ENCODE measurements around the gene LCMT2.

DNA sequence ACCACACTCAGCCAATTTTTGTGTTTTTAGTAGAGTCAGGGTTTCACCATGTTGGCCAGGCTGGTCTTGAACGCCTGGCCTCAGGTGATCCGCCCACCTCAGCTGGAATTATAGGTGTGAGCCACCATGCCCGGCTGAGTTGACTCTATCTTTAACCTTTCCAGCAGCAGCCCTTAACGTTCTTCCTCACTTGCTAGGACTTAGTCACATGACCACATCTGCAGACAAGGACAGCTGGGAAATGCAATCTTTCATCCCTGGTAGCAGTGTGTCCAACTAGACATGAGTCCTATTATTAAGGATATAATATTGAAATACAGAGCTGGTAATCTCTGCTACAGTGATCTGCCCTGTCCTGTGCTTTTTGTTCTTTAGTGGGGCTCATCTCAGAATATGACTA lies 18.0 kb downstream of the LCMT2 start:
- TF ChIP-seq, protein P1, sequence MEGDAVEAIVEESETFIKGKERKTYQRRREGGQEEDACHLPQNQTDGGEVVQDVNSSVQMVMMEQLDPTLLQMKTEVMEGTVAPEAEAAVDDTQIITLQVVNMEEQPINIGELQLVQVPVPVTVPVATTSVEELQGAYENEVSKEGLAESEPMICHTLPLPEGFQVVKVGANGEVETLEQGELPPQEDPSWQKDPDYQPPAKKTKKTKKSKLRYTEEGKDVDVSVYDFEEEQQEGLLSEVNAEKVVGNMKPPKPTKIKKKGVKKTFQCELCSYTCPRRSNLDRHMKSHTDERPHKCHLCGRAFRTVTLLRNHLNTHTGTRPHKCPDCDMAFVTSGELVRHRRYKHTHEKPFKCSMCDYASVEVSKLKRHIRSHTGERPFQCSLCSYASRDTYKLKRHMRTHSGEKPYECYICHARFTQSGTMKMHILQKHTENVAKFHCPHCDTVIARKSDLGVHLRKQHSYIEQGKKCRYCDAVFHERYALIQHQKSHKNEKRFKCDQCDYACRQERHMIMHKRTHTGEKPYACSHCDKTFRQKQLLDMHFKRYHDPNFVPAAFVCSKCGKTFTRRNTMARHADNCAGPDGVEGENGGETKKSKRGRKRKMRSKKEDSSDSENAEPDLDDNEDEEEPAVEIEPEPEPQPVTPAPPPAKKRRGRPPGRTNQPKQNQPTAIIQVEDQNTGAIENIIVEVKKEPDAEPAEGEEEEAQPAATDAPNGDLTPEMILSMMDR (IDR thresholded peaks at IDR 0.05), result no peak
- TF ChIP-seq ZFX (IDR thresholded peaks at IDR 0.05; ENCODE audit: borderline replicate concordance), result no peak

All from 22Rv1 (cell line).